ENCODE data around the gene ICA1.
"Not testable (repeated sequence)": the region's sequence is repeated elsewhere in the genome, so short reads cannot be mapped to it uniquely, and the experiment has no call there.

ICA1 gene

GRCh38 chr7:8261711-8262695 is at the start of gene ICA1:
Gene ICA1, minus strand, starts transcription at chr7:8262167. Its CDS starts 26,241 bp downstream, at chr7:8235926.
- peak within 1 kb of the TSS; percentile 73 to 83 (median 76) for H3K4me3 ChIP-seq
- peak within 1 kb of the TSS; percentile 81 to 95 (median 92) for H3K4me2 ChIP-seq
- peak within 1 kb of the TSS; percentile 46 to 78 (median 69) for H3K9ac ChIP-seq
- H3K36me3 ChIP-seq: no peaks in the 10 kb centered on the region
- H3K4me1 ChIP-seq: peaks cover 3 to 17% (median 11%) of the 10 kb centered on the region in 10 experiments; a peak in 13 of 20 replicates
- peak within 1 kb of the TSS in 7 of 11 experiments; percentile 9 to 66 (median 45); a peak in 11 of 22 replicates for H3K27ac ChIP-seq
- TF ChIP-seq Cebpa-rat (IDR thresholded peaks at IDR 0.05): no peak
- no peaks in the 10 kb centered on the region for H4K20me1 ChIP-seq
- H3K27me3 ChIP-seq: peaks cover 9 to 50% (median 38%) of the 10 kb centered on the region in 11 experiments; a peak in 21 of 22 replicates
- 0 out of 22 replicates have a peak, but pooled peaks cover 0 to 5% (median 0%) of the 10 kb centered on the region in 11 experiments for H3K9me3 ChIP-seq (replicated peaks in 1 of 11)

GRCh38 chr7:8310876-8311275 is 48.9 kb upstream of the ICA1 start:
- Histone ChIP-seq H4K20me1 (no peaks in the 10 kb centered on the region), H3K9ac (no peak overlapping the region), H3K9me3 (replicated peaks in 1 of 11) (peaks cover 18 to 29% (median 24%) of the 10 kb centered on the region in 11 experiments), H3K36me3 (no peaks in the 10 kb centered on the region), H3K4me1 (no peaks in the 10 kb centered on the region), H3K4me2 (no peak overlapping the region), H3K27me3 (no peaks in the 10 kb centered on the region), H3K4me3 (no peak overlapping the region), H3K27ac (no peak overlapping the region)
- TF ChIP-seq Cebpa-rat (IDR thresholded peaks at IDR 0.05): no peak

DNA sequence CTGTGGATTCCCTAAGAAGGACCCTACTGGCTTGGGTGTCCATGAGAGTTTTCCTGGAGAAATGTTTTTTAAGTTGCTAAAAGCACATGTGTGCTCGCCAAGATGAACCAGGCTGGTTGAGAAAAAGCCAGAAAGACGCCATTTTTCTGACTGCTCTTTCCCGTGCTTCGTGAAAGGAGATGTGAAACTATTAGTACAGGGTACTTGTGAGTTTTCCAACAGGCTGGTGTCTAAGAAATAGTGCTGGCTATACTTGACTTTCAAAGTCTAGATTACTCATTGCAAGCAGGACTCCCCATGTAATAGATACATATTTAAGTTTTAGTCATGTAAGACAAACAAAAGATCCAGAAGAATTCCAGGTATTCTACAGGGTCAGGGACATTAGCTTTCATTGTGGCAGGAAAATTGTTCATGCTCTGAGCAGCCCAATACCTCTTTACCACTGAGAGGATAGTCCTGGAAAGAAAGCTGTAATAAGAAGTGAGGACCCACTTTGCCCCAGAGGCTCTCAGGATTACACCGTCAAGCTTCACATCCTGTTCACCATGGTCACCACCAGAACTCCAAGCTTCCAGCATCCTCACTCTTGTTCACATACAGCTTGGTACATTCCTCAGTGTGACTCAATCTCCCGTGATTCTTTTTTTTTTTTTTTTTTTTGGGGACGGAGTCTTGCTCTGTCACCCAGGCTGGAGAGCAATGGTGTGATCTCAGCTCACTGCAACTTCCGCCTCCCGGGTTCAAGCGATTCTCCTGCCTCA is 43.8 kb upstream of the ICA1 start:
- Histone ChIP-seq H3K27ac (no peak overlapping the region), H3K9ac (no peak overlapping the region), H3K27me3 (no peaks in the 10 kb centered on the region), H3K36me3 (no peaks in the 10 kb centered on the region), H3K4me3 (no peak overlapping the region), H3K9me3 (replicated peaks in 1 of 11) (no peaks in the 10 kb centered on the region), H3K4me1 (no peaks in the 10 kb centered on the region), H3K4me2 (no peak overlapping the region), H4K20me1 (no peaks in the 10 kb centered on the region)
- no peak for TF ChIP-seq Cebpa-rat (IDR thresholded peaks at IDR 0.05)

DNA sequence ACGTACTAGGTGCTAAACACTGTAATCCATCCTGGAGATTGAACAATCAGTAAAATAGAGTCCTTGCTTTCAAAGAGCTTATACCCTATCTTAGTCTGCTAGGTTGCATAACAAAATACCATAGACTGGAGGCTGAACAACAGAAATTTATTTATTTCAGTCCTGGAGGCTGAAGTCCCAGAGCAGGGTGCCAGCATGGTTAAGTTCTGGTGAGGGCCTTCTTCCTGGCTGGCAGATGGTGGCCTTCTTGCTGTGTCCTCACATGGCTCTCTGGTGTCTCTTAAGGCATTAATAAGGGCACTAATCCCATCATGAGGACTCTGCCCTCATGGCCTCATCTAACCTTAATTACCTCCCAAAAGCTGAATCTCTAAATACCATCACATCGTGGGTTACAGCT is 43.1 kb upstream of the ICA1 start:
- TF ChIP-seq Cebpa-rat (IDR thresholded peaks at IDR 0.05): no peak
- Histone ChIP-seq H3K9me3 (replicated peaks in 1 of 11) (no peaks in the 10 kb centered on the region), H3K4me1 (no peaks in the 10 kb centered on the region), H3K9ac (no peak overlapping the region), H3K4me2 (no peak overlapping the region), H3K36me3 (no peaks in the 10 kb centered on the region), H3K4me3 (no peak overlapping the region), H3K27me3 (no peaks in the 10 kb centered on the region), H4K20me1 (no peaks in the 10 kb centered on the region), H3K27ac (no peak overlapping the region)

GRCh38 chr7:8303904-8304528 is 42.0 kb upstream of the ICA1 start:
- Histone ChIP-seq H3K9ac (no peak overlapping the region), H3K9me3 (replicated peaks in 1 of 11) (no peaks in the 10 kb centered on the region), H3K4me1 (no peaks in the 10 kb centered on the region), H3K27me3 (no peaks in the 10 kb centered on the region), H3K4me3 (no peak overlapping the region), H4K20me1 (no peaks in the 10 kb centered on the region), H3K27ac (no peak overlapping the region), H3K36me3 (no peaks in the 10 kb centered on the region), H3K4me2 (no peak overlapping the region)
- no peak for TF ChIP-seq Cebpa-rat (IDR thresholded peaks at IDR 0.05)

- not testable (repeated sequence) for H3K4me1 ChIP-seq; H3K9ac ChIP-seq; H4K20me1 ChIP-seq; H3K36me3 ChIP-seq; H3K4me2 ChIP-seq; H3K9me3 ChIP-seq (replicated peaks in 1 of 11); H3K27ac ChIP-seq; H3K4me3 ChIP-seq; H3K27me3 ChIP-seq
Observed at GRCh38 chr7:8297023-8297422, 35.1 kb upstream of the ICA1 start.

- no peaks in the 10 kb centered on the region for H3K27me3 ChIP-seq
- TF ChIP-seq Cebpa-rat (IDR thresholded peaks at IDR 0.05): no peak
- H3K4me3 ChIP-seq: no peak overlapping the region
- H4K20me1 ChIP-seq: no peaks in the 10 kb centered on the region
- no peaks in the 10 kb centered on the region for H3K9me3 ChIP-seq (replicated peaks in 1 of 11)
- H3K36me3 ChIP-seq: no peaks in the 10 kb centered on the region
- H3K9ac ChIP-seq: no peak overlapping the region
- no peaks in the 10 kb centered on the region for H3K4me1 ChIP-seq
- no peak overlapping the region for H3K27ac ChIP-seq
- H3K4me2 ChIP-seq: no peak overlapping the region
Observed at GRCh38 chr7:8296362-8296659, 34.3 kb upstream of the ICA1 start.

DNA sequence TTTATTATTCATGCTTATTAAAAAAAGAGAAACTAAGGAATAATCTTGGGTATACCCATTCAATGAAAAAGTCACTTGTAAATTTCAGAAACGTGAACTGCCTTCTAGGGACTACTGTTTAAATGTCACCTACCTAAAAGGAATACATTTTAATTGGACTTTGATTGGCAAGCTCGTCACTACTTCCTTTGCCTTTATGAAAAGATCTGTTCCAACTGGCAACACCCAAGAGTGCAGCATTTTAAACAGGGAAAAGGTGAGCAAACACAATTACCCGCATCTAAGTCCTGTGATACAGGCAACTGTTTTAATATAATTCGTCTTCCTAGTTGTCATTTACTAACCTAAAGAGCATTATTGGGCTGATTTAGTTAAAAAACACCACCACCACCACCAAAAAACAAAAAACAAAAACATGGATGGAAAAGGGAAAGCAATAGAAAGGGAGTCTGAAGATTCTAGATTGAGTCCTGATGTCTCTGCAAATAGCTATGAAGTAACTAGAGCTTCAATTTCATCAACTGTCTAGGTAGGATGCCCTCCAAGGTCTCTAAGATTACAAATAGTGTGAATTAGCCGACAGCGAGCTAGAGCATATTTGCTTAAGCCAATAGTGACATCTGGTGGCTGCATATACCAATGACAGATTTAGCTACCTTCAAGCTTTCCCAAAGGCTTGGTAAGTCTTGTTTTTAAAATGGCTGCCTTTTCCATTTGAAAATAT is 33.8 kb upstream of the ICA1 start:
- H4K20me1 ChIP-seq: no peaks in the 10 kb centered on the region
- H3K9me3 ChIP-seq (replicated peaks in 1 of 11): no peaks in the 10 kb centered on the region
- H3K27ac ChIP-seq: no peak overlapping the region
- H3K4me1 ChIP-seq: no peaks in the 10 kb centered on the region
- H3K27me3 ChIP-seq: no peaks in the 10 kb centered on the region
- no peak overlapping the region for H3K9ac ChIP-seq
- no peak overlapping the region for H3K4me2 ChIP-seq
- no peak overlapping the region for H3K4me3 ChIP-seq
- no peaks in the 10 kb centered on the region for H3K36me3 ChIP-seq
- TF ChIP-seq Cebpa-rat (IDR thresholded peaks at IDR 0.05): no peak
